ENCODE measurements around the gene ALPP.
"Not testable (repeated sequence)": the region's sequence is repeated elsewhere in the genome, so short reads cannot be mapped to it uniquely, and the experiment has no call there.

ALPP gene

DNA sequence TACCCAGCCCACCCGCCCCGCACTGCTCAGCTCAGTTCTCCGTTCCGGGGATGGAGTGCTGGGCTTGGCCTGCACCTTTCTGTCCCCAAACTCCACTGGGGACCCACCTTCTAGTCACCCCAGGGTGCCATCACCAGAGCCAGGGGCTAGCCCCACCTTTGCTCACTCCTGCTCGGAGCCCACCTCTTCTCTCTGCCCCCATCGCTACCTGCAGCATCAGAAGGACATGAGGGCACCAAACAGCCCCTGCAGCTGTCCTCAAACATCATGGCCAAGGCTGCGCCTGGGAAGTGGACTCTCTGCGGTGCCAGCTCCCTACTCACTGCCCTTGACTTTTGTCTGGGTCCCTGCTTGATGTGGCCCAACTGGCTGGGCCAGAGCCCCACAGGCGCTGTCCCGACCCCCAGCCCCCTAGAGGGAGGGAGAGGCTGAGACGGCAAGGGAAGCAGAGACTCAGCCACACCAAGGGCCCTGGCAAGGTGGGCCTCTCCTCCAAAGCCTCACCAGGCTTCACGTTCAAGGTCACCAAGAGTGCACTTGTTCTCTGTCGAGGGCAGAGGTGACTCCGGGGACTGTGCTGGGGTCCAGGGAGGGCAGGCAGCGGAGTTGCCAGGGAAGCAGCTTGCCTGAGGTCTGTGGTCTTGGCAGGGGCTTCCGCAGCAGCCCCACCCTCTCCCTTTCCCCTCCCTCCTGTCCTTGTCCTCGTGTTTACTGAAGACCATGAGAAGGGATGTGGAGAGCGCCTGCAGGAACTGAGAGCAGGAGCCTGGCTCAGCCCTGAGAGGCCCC lies 13.6 kb upstream of the ALPP start:
- peak; percentile 0 for DNase-seq

DNA sequence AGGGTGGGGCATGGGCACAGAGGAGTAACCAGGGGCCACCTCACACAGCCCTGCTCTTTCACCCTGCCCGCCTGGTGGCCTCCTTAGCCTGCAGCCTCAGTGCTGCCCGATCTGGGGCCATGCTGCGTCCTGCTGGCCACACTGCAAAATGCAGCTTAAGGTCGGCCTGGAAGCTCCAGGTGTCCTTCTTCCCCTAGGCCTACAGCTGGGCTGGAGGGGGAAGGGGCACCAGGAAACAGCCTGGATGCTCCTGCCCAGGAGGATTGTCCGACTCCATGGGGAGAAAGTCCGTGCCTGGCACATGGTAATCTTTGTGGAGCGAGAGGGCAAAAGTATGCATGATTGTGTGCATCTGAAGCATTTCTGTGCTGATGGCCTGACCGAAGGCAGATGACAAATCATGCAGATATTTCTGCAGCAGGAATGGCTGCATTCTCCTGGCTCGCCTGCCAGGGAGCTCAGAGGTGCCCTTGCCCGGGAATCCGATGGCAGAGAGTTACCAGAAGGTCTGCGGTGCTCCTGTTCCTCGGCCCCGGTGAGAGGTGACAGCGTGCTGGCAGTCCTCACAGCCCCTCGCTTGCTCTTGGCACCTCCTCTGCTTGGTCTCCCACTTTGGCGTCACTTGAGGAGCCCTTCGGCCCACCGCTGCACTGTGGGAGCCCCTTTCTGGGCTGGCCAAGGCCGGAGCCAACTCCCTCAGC lies 12.8 kb upstream of the ALPP start:
- DNase-seq: peak; percentile 42

- not testable (repeated sequence) for DNase-seq
Observed at GRCh38 chr2:232366461-232366860, 12.1 kb upstream of the ALPP start.

DNA sequence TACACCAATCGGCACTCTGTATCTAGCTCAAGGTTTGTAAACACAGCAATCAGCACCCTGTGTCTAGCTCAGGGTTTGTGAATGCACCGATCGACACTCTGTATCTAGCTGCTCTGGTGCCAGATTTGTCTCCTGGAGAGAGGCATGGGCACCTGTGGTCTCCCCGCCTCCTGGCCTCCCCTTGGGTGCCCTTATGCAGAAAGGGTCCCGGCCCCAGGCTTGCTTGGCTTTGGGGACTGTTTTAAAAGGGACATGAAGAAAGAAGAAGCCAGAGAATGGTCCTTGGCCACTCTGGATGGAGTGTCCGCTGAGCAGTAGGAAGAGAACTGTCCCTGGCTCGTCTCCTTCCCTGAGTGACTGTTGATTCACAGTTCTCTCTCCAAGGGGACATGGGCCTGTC lies 11.5 kb upstream of the ALPP start:
- DNase-seq: no peak

- no peak for DNase-seq
Observed at GRCh38 chr2:232367591-232368233, 10.8 kb upstream of the ALPP start.

DNA sequence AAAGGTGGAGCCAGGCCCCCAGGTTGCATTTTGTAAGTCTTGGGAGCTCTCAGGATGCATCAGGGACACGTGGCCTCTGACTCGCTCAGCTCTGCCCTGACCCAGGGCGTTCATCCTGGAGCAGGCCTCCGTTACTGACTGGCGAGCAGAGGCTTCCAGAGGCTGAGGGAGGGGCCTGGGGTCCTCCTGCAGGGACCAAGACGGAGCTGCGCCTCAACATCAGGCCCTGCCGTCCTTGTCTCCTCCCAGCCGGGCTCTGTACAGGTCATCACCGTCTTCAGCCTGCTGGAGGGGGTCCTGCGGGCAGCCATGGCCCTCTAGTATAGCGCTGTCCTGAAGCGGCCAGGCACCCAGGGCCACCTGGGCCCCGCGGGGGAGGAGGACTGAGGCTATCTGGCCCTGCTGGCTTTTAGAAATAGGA lies 10.2 kb upstream of the ALPP start:
- no peak for DNase-seq

DNA sequence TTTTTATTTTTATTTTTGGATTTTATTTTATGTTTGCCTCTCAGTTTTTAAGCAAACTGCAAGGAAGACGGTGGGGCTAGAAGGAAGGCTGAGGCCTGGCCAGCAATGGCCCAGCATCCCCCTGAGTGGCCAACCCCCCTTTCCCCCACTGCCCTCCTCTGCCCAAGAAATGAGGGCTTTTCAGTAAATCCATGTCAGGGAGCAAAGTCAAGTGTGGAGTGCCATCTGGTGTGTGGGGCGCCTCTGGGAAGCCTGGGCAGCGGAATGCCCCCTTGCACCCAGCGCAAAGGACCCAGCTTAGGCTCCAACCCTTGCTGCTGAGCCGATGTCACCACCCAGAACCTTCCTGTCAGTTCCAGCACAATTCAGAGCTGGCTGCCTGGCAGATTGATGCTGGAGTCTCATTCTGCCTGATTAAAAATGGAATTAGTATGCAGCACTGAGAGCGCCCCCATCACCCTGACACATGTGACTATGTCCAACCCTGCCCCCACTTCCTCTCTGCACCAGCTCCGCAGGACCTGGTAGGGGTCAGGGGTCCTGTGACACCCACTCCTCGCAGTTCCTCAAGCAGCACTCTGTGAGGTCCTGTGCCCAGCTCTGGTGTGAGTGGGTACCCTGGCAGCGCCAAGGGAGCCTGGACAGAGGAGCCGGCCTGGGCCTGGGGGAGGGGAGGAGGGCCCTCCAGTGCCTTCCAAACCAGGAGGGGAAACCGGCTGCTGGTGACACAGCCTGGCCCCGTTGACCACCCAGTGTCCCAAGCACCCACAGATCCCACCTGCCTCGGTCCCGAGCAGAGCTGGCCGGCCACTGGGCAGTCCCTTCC lies 9.2 kb upstream of the ALPP start:
- no peak for DNase-seq

DNA sequence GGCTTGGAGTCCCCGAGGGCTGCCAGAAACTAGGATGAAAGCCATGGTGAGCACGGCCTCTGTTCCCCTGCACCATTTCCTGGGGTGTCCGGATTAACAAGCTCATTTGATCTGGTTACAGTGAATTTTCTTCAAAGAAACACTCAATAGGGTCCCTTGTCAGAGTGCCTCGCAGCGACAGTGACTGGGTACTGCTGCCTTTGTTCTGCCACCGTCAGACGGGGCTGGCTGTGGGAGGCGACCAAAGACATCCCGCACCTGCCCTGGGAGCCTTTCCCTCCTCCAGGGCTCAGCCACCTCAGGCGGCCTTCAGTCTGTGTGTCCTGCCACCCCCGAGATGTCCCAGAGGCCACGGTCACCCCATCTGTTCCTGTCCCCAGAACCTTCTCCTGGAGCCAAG lies 8.5 kb upstream of the ALPP start:
- not testable (repeated sequence) for DNase-seq

- no peak for DNase-seq
Observed at GRCh38 chr2:232372231-232373208, 6.0 kb upstream of the ALPP start.

DNA sequence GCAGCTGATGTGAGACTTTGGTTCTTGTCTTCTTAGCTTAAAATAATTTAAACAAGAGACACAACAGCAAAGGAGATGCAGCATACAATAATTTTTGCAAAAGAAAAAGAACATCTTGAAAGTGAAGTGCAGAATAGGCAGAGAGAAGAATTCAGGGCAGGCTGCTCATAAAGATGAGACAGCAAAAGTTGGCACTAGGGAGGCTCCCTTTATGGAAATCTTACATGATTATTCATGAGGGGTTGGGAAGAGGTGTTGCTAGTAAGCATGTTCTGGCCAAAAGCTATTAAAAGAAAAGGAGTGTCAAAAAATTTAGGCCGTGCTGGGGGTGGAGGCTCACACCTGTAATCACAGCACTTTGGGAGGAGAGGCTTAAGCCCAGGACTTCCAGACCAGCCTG lies 4.2 kb upstream of the ALPP start:
- no peak for DNase-seq

DNA sequence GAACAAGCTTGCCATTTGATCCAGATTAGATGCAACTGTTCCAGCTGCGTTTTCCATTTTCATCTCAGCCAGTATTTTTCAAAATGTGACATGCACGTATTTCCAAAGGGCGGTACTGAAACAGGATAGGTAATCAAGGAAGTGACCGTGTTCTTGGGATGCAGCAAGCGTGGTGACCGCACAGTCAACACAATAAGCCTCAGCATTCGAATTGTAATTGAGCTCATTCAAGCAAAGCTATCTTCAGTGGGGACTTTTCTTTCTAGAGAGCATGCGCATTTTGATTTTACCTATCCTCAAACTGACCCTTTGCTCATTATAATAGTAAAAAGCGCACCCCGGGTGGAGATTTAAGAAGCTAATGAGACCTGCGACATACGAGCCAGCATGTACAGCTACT lies 3.4 kb upstream of the ALPP start:
- no peak for DNase-seq

DNA sequence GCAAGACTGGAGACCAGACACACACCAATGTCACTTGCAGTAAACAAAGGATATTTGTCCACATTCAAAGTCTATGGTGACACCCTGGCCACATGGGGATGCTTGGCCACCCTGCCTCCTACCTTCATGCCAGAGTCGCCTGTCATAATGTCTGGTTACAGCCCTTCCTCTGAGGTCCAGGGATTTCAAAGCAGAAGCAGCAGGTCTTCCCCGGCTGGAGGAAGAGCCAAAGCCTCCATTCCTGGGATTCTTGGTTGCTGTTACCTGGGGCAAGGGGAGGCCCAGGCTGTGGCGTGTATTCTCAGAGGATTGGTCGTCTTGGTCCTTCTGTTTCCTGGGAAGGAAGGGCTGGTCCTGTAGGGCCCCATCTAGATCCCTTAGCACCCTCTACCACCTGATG lies 2.3 kb upstream of the ALPP start:
- DNase-seq: no peak

- no peak for DNase-seq
Observed at GRCh38 chr2:232376713-232377112, 1.8 kb upstream of the ALPP start.

GRCh38 chr2:232377319-232377718 lies 1.2 kb upstream of the ALPP start:
- no peak for DNase-seq

DNA sequence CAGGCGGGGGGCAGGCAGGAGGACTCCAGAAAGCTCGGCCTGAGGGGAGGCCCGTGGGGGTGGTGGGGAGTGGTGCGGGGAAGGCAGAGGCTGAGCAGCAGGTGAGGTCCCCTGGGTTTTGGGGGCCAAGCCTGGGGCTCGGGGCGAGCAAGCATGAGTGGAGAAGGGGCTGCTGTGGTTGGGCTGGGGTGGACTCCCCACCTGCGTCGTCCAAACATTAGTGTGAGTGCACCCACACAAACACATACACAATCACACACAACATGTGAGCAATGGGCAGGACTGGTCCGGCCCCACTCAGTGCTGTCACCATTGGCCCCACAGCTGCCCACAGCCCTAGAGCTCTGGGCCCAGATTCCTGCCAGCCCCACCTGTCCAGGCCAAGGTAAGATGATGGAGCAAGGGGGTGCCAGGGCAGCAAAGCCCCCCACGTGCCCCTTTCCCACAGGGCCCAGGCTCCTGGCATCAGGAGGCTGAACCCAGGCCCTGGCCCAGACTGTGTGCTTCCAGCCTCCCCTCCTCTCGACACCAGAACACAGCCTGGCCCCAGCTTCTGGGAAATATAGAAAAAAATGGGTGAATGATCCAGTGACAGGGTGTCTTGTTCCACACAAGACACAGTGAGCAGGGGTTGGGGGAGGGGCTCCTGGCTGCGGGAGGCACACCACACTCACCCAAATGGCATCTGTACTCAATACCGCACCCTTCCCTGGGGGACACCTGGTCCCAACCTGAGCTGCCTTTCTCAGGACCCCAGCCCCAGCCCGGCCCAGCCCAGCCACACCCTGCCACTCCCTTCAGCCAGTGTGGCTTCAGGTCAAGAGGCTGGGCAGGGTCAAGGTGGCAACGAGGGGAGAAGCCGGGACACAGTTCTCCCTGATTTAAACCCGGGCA lies 463 bp upstream of the ALPP start:
- DNase-seq: no peak

- DNase-seq: not testable (repeated sequence)
Observed at GRCh38 chr2:232379610-232380590, 1.3 kb downstream of the ALPP start.

GRCh38 chr2:232381204-232382031 lies 2.9 kb downstream of the ALPP start:
- DNase-seq: peak; percentile 44

All from activated CD4-positive, alpha-beta T cell treated with anti-CD3 and anti-CD28 coated beads for 48 hours (primary cell).